H1 (cell line): Measurements from ENCODE around the gene ZNF148. TPM values are rescaled to one million over a fixed set of nuclear protein-coding genes. Genes with fewer than 3 reads are reported as not detected.

Source experiments
- ATF3 ChIP-seq: IDR thresholded peaks from 2 replicates; pipeline ENCODE4 v1.6.1; 2011; ENCODE audit warnings: low read depth, mild to moderate bottlenecking, low read length; ENCODE audit not compliant: insufficient read depth
- JUND ChIP-seq: IDR thresholded peaks from 2 replicates; pipeline ENCODE4 v1.6.1; 2011; ENCODE audit warnings: mild to moderate bottlenecking, improper control_type of control experiment, low read length
- POU5F1 ChIP-seq: IDR thresholded peaks from 2 replicates; pipeline ENCODE4 v1.6.1; 2011; ENCODE audit warnings: low read depth, mild to moderate bottlenecking, low read length, moderate library complexity
- polyA plus RNA-seq, 7 experiments: library from polyadenylated mRNA; depleted of rRNA in 3 of 7; stranded (reverse) in 5 of 7; unstranded in 2 of 7; fragments of >200 nt in 5 of 7; fragments of 200-250 nt in 2 of 7; gene quantifications; 1 replicate in 5 of 7; 2 replicates in 1 of 7; 4 replicates in 1 of 7; pipeline versions ENCODE4 v1.2.1 to v1.2.3, GENCODE V29; 2011 to 2013; ENCODE audit warnings: missing spikeins in 2 of 7, mixed read lengths in 2 of 7
- total RNA-seq: library from RNA; stranded (reverse); fragmentation: NEBNext Ultra II Directional; extraction: Animal tissue kit (Norgen Biotek cat#: 25700); gene quantifications from 2 replicates; pipeline ENCODE4 v1.2.1, GENCODE V29; 2021

ZNF148 gene
- total and polyA plus RNA-seq, 2 of the 8 experiments (the other 6 are each of a cell fraction or from before 2014, with no cell fraction given): 3.7 to 22.6 TPM

GRCh38 chr3:125381314-125381713 lies 6.2 kb upstream of the ZNF148 start (continued):
- TF ChIP-seq POU5F1: no peak
- no peak for TF ChIP-seq JUND
- no peak for TF ChIP-seq ATF3
- TF ChIP-seq, all 59 proteins: peak for 0
